K562 (cell line): Measurements from ENCODE around the gene ATAD2B. TPM values are rescaled to one million over a fixed set of nuclear protein-coding genes. Genes with fewer than 3 reads are reported as not detected.

Experiments
- ATAC-seq: fragments of 200-7000 bp; cut with Tn5 transposase; 3 replicates; pipeline ENCODE4 v1.9.1; 2020; ENCODE audit warnings: moderate library complexity
- BruUV-seq: library from RNA; stranded (reverse); fragments of 400-500 nt; replicated peaks from 2 replicates; lab custom pipeline; 2021; lab: Mats Ljungman, UMichigan
- CTCF ChIA-PET: fragments of 300-600 bp; formaldehyde crosslinking; extraction: SDS; loops from one replicate; lab custom pipeline; 2021; ENCODE audit warnings: low intra/inter-chr PET ratio; lab: Yijun Ruan, JAX
- POLR2A ChIA-PET: fragments of 300-600, 350-650 bp; sonication (Branson Sonifier 250); formaldehyde crosslinking; extraction: SDS; loops from one replicate; lab custom pipeline; 2021; ENCODE audit warnings: antibody characterized with exemption, inconsistent platforms; lab: Yijun Ruan, JAX
- DNase-seq, 4 experiments: peaks; one replicate each; pipeline versions ENCODE4 v3.0.0 to v3.0.0-alpha.2; 2011 to 2018; ENCODE audit warnings: low spot score in 3 of 4, mixed read lengths in 3 of 4; ENCODE audit errors: extremely low read depth in 1 of 4
- FAIRE-seq: peaks from 2 replicates; lab custom pipeline; 2011; peaks lifted over from hg19 to GRCh38; lab: Jason Lieb, UNC
- H2AFZ ChIP-seq: 2 replicates; pipeline ENCODE4 v1.6.0; 2011; ENCODE audit warnings: low read depth, low read length, control low read depth, inconsistent platforms
- H3K27ac ChIP-seq: fragments of 200-600 bp; 3 replicates; pipeline ENCODE4 v1.8.0; 2011; ENCODE audit warnings: low read depth, mild to moderate bottlenecking, control low read depth, inconsistent platforms, low read length, moderate library complexity, mixed read lengths; ENCODE audit errors: extremely low read depth
- H3K27me3 ChIP-seq, 2 experiments: fragments of 300-600 bp in 1 of 2; 2 replicates in 1 of 2; 3 replicates in 1 of 2; pipeline versions ENCODE4 v1.6.0 to v1.8.0; 2011; ENCODE audit warnings: inconsistent platforms in 2 of 2, low read length in 2 of 2, mild to moderate bottlenecking in 1 of 2, mixed read lengths in 1 of 2, moderate library complexity in 1 of 2; ENCODE audit not compliant: control insufficient read depth in 2 of 2, insufficient read depth in 2 of 2
- H3K36me3 ChIP-seq: fragments of 300-600 bp; 3 replicates; pipeline ENCODE4 v1.8.0; 2011; ENCODE audit warnings: mild to moderate bottlenecking, low read length, inconsistent platforms; ENCODE audit not compliant: control insufficient read depth, insufficient read depth
- H3K4me1 ChIP-seq, 2 experiments: fragments of 200-600 bp in 1 of 2; replicated peaks in 1 of 2; 2 replicates in 1 of 2; 3 replicates in 1 of 2; pipeline versions ENCODE4 v1.5.1 to v1.8.0; 2011; ENCODE audit warnings: inconsistent platforms in 2 of 2, low read length in 2 of 2, mild to moderate bottlenecking in 1 of 2, mixed read lengths in 1 of 2, moderate library complexity in 1 of 2; ENCODE audit not compliant: control insufficient read depth in 2 of 2, insufficient read depth in 2 of 2
- H3K4me2 ChIP-seq: 2 replicates; pipeline ENCODE4 v1.6.1; 2011; ENCODE audit warnings: low read length, control low read depth, inconsistent platforms, mixed read lengths; ENCODE audit not compliant: insufficient read depth
- H3K4me3 ChIP-seq: fragments of 200-600 bp; sonication (generic), shearing (Covaris generic); 2 replicates; pipeline ENCODE4 v1.5.1; 2016; ENCODE audit warnings: control low read depth, inconsistent platforms
- H3K79me2 ChIP-seq: fragments of 200-600 bp; 3 replicates; pipeline ENCODE4 v1.8.0; 2011; ENCODE audit warnings: low read length, inconsistent platforms; ENCODE audit not compliant: control insufficient read depth, insufficient read depth
- H3K9ac ChIP-seq, 2 experiments: 2 replicates each; pipeline versions ENCODE4 v1.6.0 to v1.6.1; 2011; ENCODE audit warnings: low read depth in 2 of 2, low read length in 2 of 2, control low read depth in 1 of 2, inconsistent platforms in 1 of 2, mild to moderate bottlenecking in 1 of 2, mixed read lengths in 1 of 2; ENCODE audit not compliant: insufficient read depth in 1 of 2
- H3K9me1 ChIP-seq: one replicate; pipeline ENCODE4 v1.6.0; 2011; ENCODE audit warnings: inconsistent platforms, mild to moderate bottlenecking, low read length, moderate library complexity; ENCODE audit not compliant: control insufficient read depth, insufficient read depth
- H3K9me3 ChIP-seq: replicated peaks from 2 replicates; pipeline ENCODE4 v1.5.1; 2011; ENCODE audit warnings: low read depth, low read length, inconsistent platforms; ENCODE audit not compliant: control insufficient read depth, insufficient read depth
- H4K20me1 ChIP-seq: replicated peaks from 2 replicates; pipeline ENCODE4 v1.6.1; 2011; ENCODE audit warnings: low read length, inconsistent platforms, mixed read lengths; ENCODE audit not compliant: control insufficient read depth, insufficient read depth
- CUX1 ChIP-seq: fragments of 200-800 bp; sonication (Bioruptor generic); IDR thresholded peaks from 2 replicates; pipeline ENCODE4 v1.6.1; 2016; ENCODE audit warnings: missing genetic modification characterization, missing compliant biosample characterization
- ELK1 ChIP-seq: sonication (generic); formaldehyde crosslinking; IDR thresholded peaks from 2 replicates; pipeline ENCODE4 v1.8.1; 2022; ENCODE audit warnings: missing genetic modification reagents
- EP300 ChIP-seq: IDR thresholded peaks from 2 replicates; pipeline ENCODE4 v1.6.1; 2012; ENCODE audit warnings: low read length, improper control_type of control experiment
- JUN ChIP-seq, 2 experiments: sonication (generic) in 1 of 2; formaldehyde crosslinking in 1 of 2; IDR thresholded peaks; 2 replicates each; pipeline versions ENCODE4 v1.6.1 to v1.8.0; 2012 to 2022; ENCODE audit warnings: borderline replicate concordance in 2 of 2, mild to moderate bottlenecking in 2 of 2, improper control_type of control experiment in 1 of 2, low read depth in 1 of 2, low read length in 1 of 2, missing genetic modification reagents in 1 of 2
- XRCC4 ChIP-seq: IDR thresholded peaks from one replicate; pipeline ENCODE4 v1.6.1; 2011; ENCODE audit not compliant: insufficient read depth, insufficient read length; ENCODE audit errors: extremely low read depth
- ZNF23 ChIP-seq: fragments of 250-450 bp; sonication (Bioruptor Pico); IDR thresholded peaks from 2 replicates; pipeline ENCODE4 v1.4.0; 2020; ENCODE audit warnings: mild to moderate bottlenecking
- whole genome bisulfite sequencing: fragments of 100-300 bp; shearing (Covaris generic); methylation state at CpG from one replicate; pipeline ENCODE4 v1.1.6; 2016; ENCODE audit warnings: low coverage, mixed read lengths; ENCODE audit not compliant: insufficient coverage; ENCODE audit errors: missing lambda C conversion rate; 5-methylcytosine and 5-hydroxymethylcytosine counted together
- in situ Hi-C: fragments of 300-500 bp; cut with MboI; formaldehyde crosslinking; loops from 4 replicates; pipeline ENCODE4 v1.15.0; 2018; ENCODE audit warnings: inconsistent platforms, mixed read lengths
- intact Hi-C: fragments of 100-400 bp; cut with micrococcal nuclease; formaldehyde crosslinking; loops from 2 replicates; pipeline ENCODE4 v1.14.2; 2022
- polyA plus RNA-seq, 8 experiments: library from polyadenylated mRNA; depleted of rRNA in 4 of 8; stranded (reverse) in 5 of 8; unstranded in 3 of 8; fragments of >200 nt; fragmentation: Nextera tagmentation in 2 of 8; fragmentation: Illumina TruSeq in 1 of 8; extraction: Ambion mirVana in 2 of 8; extraction: Trizol in 1 of 8; gene quantifications; 2 replicates each; pipeline versions ENCODE4 v1.2.1 to v1.2.3, GENCODE V29; 2011 to 2014; ENCODE audit warnings: inconsistent platforms in 1 of 8, missing spikeins in 1 of 8
- total RNA-seq, 7 experiments: library from RNA; depleted of rRNA in 6 of 7; stranded (reverse); fragments of >200 nt in 6 of 7; fragmentation: Illumina TruSeq in 2 of 7; extraction: Trizol in 2 of 7; gene quantifications; 2 replicates each; pipeline versions ENCODE4 v1.2.1 to v1.2.3, GENCODE V29; 2011 to 2021; ENCODE audit warnings: low replicate concordance in 1 of 7

ATAD2B gene
- total and polyA plus RNA-seq, 9 of the 15 experiments (the other 6 are each of a cell fraction or from before 2014, with no cell fraction given): 3.2 to 21.6 (median 11.4) TPM

GRCh38 chr2:23941644-23942043, 14.7 kb upstream of the ATAD2B start:
- peaks cover 8% of the 10 kb centered on the region; the same call in 2 of the 3 replicates for H3K36me3 ChIP-seq
- H3K4me3 ChIP-seq: peak overlapping the region; percentile 88
- H3K4me1 ChIP-seq: peaks cover 11 to 28% of the 10 kb centered on the region in 2 experiments; a peak in 4 of 5 replicates
- POLR2A ChIA-PET: interaction anchor here (0.7 to 5.7 kb wide), 6 partner anchors 9 to 26 kb away, joined by 3 to 54 read pairs (median 4); partner anchors contain the start of gene ATAD2B
- H3K9me3 ChIP-seq: no peaks in the 10 kb centered on the region
- no peak overlapping the region for H2AFZ ChIP-seq
- 37% methylated on average over 8 of the region's 8 CpGs for WGBS
- no peaks in the 10 kb centered on the region for H3K9me1 ChIP-seq
- CTCF ChIA-PET: no interaction called here
- intact Hi-C loops: loop anchor here (5.0 kb wide), 1 partner anchor 71 kb away; the partner anchor contains the start of gene MFSD2B
- no peak for FAIRE-seq
- TF ChIP-seq ZNF23 (CRISPR knock-in tag) (no peak), ELK1 (no peak), CUX1 (no peak), JUN (IDR thresholded peaks at IDR 0.05; ENCODE audit: borderline replicate concordance, low read depth, low read length) (no peak), JUN (CRISPR knock-in tag; IDR thresholded peaks at IDR 0.05; ENCODE audit: borderline replicate concordance) (no peak), XRCC4 (no peak), EP300 (no peak)
- TF ChIP-seq, all 486 proteins: peak for 0
- no TSS peak for BruUV-seq
- Histone ChIP-seq H3K79me2 (peaks cover 58% of the 10 kb centered on the region), H3K27ac (peak overlapping the region; percentile 11; the same call in 1 of the 3 replicates), H3K9ac (peak overlapping the region; percentile 72 to 93; a peak in 3 of 4 replicates), H3K27me3 (no peaks in the 10 kb centered on the region), H4K20me1 (0 out of 2 replicates have a peak, but pooled peaks cover 3% of the 10 kb centered on the region), H3K4me2 (peak overlapping the region; percentile 85)
- in situ Hi-C loops: no loop called here
- ATAC-seq (no peak), DNase-seq (no peak)
